Erythroblast (primary cell): ENCODE data around the gene ZNHIT2.

Source experiments
- GATA1 ChIP-seq: IDR thresholded peaks from 2 replicates; pipeline ENCODE4 v1.6.1; 2011; ENCODE audit warnings: low read depth, mild to moderate bottlenecking, control low read depth, low read length, moderate library complexity
- POLR2A ChIP-seq: IDR thresholded peaks from 2 replicates; pipeline ENCODE4 v1.6.1; 2011; ENCODE audit warnings: mild to moderate bottlenecking, low read length

GRCh38 chr11:65134240-65134951, 16.9 kb upstream of the ZNHIT2 start, which contains the start of gene SYVN1:
- TF ChIP-seq POLR2A, result peak; percentile 97
- TF ChIP-seq GATA1, result no peak
